HepG2 (cell line): ENCODE results near the gene TUT7. TPM values are rescaled to one million over a fixed set of nuclear protein-coding genes. Genes with fewer than 3 reads are reported as not detected.

Source experiments
- ATF1 ChIP-seq: IDR thresholded peaks from 2 replicates; pipeline ENCODE4 v1.6.1; 2016; ENCODE audit warnings: mild to moderate bottlenecking, control low read depth
- BCL6 ChIP-seq: IDR thresholded peaks from 2 replicates; pipeline ENCODE4 v1.6.1; 2016; ENCODE audit warnings: missing genetic modification reagents, missing compliant biosample characterization
- CBX2 ChIP-seq, 2 experiments: fragments of 200-600 bp in 1 of 2; sonication (generic); formaldehyde crosslinking in 1 of 2; IDR thresholded peaks; 2 replicates each; pipeline versions ENCODE4 v1.7.0 to v1.8.1; 2018 to 2022; ENCODE audit warnings: low read depth in 2 of 2, low read length in 1 of 2, mild to moderate bottlenecking in 1 of 2, missing genetic modification reagents in 1 of 2
- CENPT ChIP-seq: sonication (generic); formaldehyde crosslinking; IDR thresholded peaks from 2 replicates; pipeline ENCODE4 v1.8.0; 2022; ENCODE audit warnings: low read depth, mild to moderate bottlenecking, moderate library complexity, missing genetic modification reagents
- FOXC1 ChIP-seq: sonication (generic); formaldehyde crosslinking; IDR thresholded peaks from 2 replicates; pipeline ENCODE4 v1.8.0; 2022; ENCODE audit warnings: mild to moderate bottlenecking, missing genetic modification reagents, borderline replicate concordance
- GFI1 ChIP-seq: sonication (generic); formaldehyde crosslinking; IDR thresholded peaks from 2 replicates; pipeline ENCODE4 v1.5.0; 2020; ENCODE audit warnings: missing genetic modification reagents, mild to moderate bottlenecking, borderline replicate concordance
- JUN ChIP-seq: sonication (generic); formaldehyde crosslinking; IDR thresholded peaks from 2 replicates; pipeline ENCODE4 v1.4.0; 2020; ENCODE audit warnings: mild to moderate bottlenecking, missing genetic modification reagents
- KDM1A ChIP-seq: IDR thresholded peaks from 2 replicates; pipeline ENCODE4 v1.6.1; 2016; ENCODE audit warnings: missing compliant biosample characterization
- MEIS2 ChIP-seq: sonication (generic); formaldehyde crosslinking; IDR thresholded peaks from 2 replicates; pipeline ENCODE4 v1.9.0; 2021; ENCODE audit warnings: mild to moderate bottlenecking, missing genetic modification reagents
- MXD4 ChIP-seq: IDR thresholded peaks from 2 replicates; pipeline ENCODE4 v1.6.1; 2016; ENCODE audit warnings: mild to moderate bottlenecking, missing biosample characterization, missing genetic modification reagents
- NBN ChIP-seq: fragments of 450-650 bp; conservative IDR thresholded peaks from 2 replicates; pipeline ENCODE4 v1.6.1; 2017
- STAT5B ChIP-seq: sonication (generic); formaldehyde crosslinking; IDR thresholded peaks from 2 replicates; pipeline ENCODE4 v1.4.0; 2020; ENCODE audit warnings: missing genetic modification reagents
- TOPORS ChIP-seq: sonication (generic); formaldehyde crosslinking; IDR thresholded peaks from 2 replicates; pipeline ENCODE4 v1.8.0; 2023; ENCODE audit warnings: mild to moderate bottlenecking, missing genetic modification reagents
- U2AF2 ChIP-seq: fragments of 200-400 bp; formaldehyde crosslinking; IDR thresholded peaks from 2 replicates; pipeline ENCODE4 v1.6.1; 2017; ENCODE audit warnings: low read depth, mild to moderate bottlenecking, low read length
- ZBTB7B ChIP-seq: sonication (generic); formaldehyde crosslinking; IDR thresholded peaks from 2 replicates; pipeline ENCODE4 v1.4.0; 2020; ENCODE audit warnings: missing genetic modification reagents
- ZNF20 ChIP-seq: sonication (generic); formaldehyde crosslinking; IDR thresholded peaks from 2 replicates; pipeline ENCODE4 v1.4.0; 2020; ENCODE audit warnings: mild to moderate bottlenecking, moderate library complexity, missing genetic modification reagents
- ZNF430 ChIP-seq: sonication (generic); formaldehyde crosslinking; IDR thresholded peaks from 2 replicates; pipeline ENCODE4 v1.9.0; 2021; ENCODE audit warnings: mild to moderate bottlenecking, missing genetic modification reagents
- ZNF556 ChIP-seq: sonication (generic); formaldehyde crosslinking; IDR thresholded peaks from 2 replicates; pipeline ENCODE4 v1.4.0; 2020; ENCODE audit warnings: mild to moderate bottlenecking, missing genetic modification reagents, borderline replicate concordance
- ZSCAN22 ChIP-seq: sonication (generic); formaldehyde crosslinking; IDR thresholded peaks from 2 replicates; pipeline ENCODE4 v1.4.0; 2020; ENCODE audit warnings: mild to moderate bottlenecking, missing genetic modification reagents
- ZSCAN9 ChIP-seq: IDR thresholded peaks from 2 replicates; pipeline ENCODE4 v1.6.1; 2016; ENCODE audit warnings: borderline replicate concordance
- polyA plus RNA-seq, 8 experiments: library from polyadenylated mRNA; depleted of rRNA in 3 of 8; stranded (reverse) in 7 of 8; unstranded in 1 of 8; fragments of >200 nt; fragmentation: Illumina TruSeq in 4 of 8; extraction: Trizol in 4 of 8; gene quantifications; 2 replicates each; pipeline versions ENCODE4 v1.2.1 to v1.2.3, GENCODE V29; 2011 to 2016; ENCODE audit warnings: low read depth in 4 of 8, missing spikeins in 1 of 8, mixed read lengths in 1 of 8; ENCODE audit not compliant: insufficient read depth in 1 of 8
- total RNA-seq, 5 experiments: library from RNA; depleted of rRNA; stranded (reverse); fragments of >200 nt; fragmentation: Illumina TruSeq; extraction: Trizol; gene quantifications; 2 replicates each; pipeline ENCODE4 v1.2.3, GENCODE V29; 2016; ENCODE audit warnings: low read depth in 1 of 5
- TF ChIP-seq, protein P1 (sequence below): fragments of 450-650 bp; IDR thresholded peaks from 2 replicates; pipeline ENCODE4 v1.6.1; 2017; ENCODE audit warnings: mild to moderate bottlenecking
- TF ChIP-seq, protein P2 (sequence below): sonication (generic); formaldehyde crosslinking; IDR thresholded peaks from 2 replicates; pipeline ENCODE4 v1.5.0; 2020; ENCODE audit warnings: missing genetic modification reagents
- TF ChIP-seq, protein P3 (sequence below): sonication (generic); formaldehyde crosslinking; IDR thresholded peaks from 2 replicates; pipeline ENCODE4 v1.4.0; 2020; ENCODE audit warnings: missing genetic modification reagents
- TF ChIP-seq, protein P4 (sequence below): sonication (generic); formaldehyde crosslinking; IDR thresholded peaks from 2 replicates; pipeline ENCODE4 v1.4.0; 2020; ENCODE audit warnings: missing genetic modification reagents, borderline replicate concordance
- TF ChIP-seq, protein P5 (sequence below): sonication (generic); formaldehyde crosslinking; IDR thresholded peaks from 2 replicates; pipeline ENCODE4 v1.9.0; 2021; ENCODE audit warnings: missing genetic modification reagents, mild to moderate bottlenecking, borderline replicate concordance

The TUT7 gene
- total and polyA plus RNA-seq, 2 of the 13 experiments (the other 11 are each of a cell fraction or from before 2014, with no cell fraction given) = 12.0 to 19.4 TPM

DNA sequence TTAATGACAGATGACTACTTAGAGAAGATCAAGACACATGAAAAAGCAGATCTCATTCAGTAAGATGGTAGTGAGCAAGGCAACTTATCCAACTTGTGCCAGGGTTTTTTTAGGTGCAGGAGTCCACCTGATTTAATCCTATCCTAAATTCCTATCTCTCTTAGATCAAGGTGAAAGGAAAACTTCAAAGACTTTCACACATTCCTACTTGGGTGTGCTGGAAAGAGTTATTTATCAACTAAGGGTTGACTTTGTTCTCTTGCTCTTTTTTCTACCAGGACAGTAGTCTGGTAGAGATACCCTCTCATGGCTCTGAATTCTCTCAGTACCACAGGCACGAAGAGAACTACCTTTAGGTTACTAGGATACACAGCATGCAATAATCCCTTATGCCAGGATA lies 18.2 kb downstream of the TUT7 start (continued):
- TF ChIP-seq, protein P1, sequence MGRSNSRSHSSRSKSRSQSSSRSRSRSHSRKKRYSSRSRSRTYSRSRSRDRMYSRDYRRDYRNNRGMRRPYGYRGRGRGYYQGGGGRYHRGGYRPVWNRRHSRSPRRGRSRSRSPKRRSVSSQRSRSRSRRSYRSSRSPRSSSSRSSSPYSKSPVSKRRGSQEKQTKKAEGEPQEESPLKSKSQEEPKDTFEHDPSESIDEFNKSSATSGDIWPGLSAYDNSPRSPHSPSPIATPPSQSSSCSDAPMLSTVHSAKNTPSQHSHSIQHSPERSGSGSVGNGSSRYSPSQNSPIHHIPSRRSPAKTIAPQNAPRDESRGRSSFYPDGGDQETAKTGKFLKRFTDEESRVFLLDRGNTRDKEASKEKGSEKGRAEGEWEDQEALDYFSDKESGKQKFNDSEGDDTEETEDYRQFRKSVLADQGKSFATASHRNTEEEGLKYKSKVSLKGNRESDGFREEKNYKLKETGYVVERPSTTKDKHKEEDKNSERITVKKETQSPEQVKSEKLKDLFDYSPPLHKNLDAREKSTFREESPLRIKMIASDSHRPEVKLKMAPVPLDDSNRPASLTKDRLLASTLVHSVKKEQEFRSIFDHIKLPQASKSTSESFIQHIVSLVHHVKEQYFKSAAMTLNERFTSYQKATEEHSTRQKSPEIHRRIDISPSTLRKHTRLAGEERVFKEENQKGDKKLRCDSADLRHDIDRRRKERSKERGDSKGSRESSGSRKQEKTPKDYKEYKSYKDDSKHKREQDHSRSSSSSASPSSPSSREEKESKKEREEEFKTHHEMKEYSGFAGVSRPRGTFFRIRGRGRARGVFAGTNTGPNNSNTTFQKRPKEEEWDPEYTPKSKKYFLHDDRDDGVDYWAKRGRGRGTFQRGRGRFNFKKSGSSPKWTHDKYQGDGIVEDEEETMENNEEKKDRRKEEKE = no peak
- TF ChIP-seq MXD4 (CRISPR knock-in tag) = no peak
- no peak for TF ChIP-seq JUN (CRISPR knock-in tag)
- no peak for TF ChIP-seq TOPORS
- TF ChIP-seq ZNF20 = no peak
- TF ChIP-seq, protein P2, sequence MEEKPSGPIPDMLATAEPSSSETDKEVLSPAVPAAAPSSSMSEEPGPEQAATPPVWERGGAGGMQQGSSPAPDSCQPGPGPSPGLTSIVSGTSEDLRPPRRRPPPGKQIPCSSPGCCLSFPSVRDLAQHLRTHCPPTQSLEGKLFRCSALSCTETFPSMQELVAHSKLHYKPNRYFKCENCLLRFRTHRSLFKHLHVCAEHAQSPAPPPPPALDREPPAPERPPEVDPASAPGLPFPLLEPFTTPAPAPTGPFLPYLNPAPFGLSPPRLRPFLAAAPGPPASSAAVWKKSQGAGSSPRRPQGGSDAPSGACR = no peak
- TF ChIP-seq, protein P3, sequence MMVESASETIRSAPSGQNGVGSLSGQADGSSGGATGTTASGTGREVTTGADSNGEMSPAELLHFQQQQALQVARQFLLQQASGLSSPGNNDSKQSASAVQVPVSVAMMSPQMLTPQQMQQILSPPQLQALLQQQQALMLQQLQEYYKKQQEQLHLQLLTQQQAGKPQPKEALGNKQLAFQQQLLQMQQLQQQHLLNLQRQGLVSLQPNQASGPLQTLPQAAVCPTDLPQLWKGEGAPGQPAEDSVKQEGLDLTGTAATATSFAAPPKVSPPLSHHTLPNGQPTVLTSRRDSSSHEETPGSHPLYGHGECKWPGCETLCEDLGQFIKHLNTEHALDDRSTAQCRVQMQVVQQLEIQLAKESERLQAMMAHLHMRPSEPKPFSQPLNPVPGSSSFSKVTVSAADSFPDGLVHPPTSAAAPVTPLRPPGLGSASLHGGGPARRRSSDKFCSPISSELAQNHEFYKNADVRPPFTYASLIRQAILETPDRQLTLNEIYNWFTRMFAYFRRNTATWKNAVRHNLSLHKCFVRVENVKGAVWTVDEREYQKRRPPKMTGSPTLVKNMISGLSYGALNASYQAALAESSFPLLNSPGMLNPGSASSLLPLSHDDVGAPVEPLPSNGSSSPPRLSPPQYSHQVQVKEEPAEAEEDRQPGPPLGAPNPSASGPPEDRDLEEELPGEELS = peak; percentile 77
- no peak for TF ChIP-seq MEIS2 (CRISPR knock-in tag)
- TF ChIP-seq, protein P4, sequence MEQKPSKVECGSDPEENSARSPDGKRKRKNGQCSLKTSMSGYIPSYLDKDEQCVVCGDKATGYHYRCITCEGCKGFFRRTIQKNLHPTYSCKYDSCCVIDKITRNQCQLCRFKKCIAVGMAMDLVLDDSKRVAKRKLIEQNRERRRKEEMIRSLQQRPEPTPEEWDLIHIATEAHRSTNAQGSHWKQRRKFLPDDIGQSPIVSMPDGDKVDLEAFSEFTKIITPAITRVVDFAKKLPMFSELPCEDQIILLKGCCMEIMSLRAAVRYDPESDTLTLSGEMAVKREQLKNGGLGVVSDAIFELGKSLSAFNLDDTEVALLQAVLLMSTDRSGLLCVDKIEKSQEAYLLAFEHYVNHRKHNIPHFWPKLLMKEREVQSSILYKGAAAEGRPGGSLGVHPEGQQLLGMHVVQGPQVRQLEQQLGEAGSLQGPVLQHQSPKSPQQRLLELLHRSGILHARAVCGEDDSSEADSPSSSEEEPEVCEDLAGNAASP (CRISPR knock-in tag) = peak; percentile 57; the same call in 1 of the 2 replicates
- TF ChIP-seq GFI1 (CRISPR knock-in tag) = peak; percentile 78
- peak; percentile 80 for TF ChIP-seq BCL6
- no peak for TF ChIP-seq CENPT
- no peak for TF ChIP-seq ZSCAN22
- TF ChIP-seq ZBTB7B (CRISPR knock-in tag) = 0 out of 2 replicates have a peak, but pooled peaks have one; percentile 29
- TF ChIP-seq ZNF556 (CRISPR knock-in tag) = no peak
- TF ChIP-seq FOXC1 (CRISPR knock-in tag) = no peak
- TF ChIP-seq U2AF2 = no peak
- TF ChIP-seq NBN = no peak
- no peak for TF ChIP-seq STAT5B (CRISPR knock-in tag)
- TF ChIP-seq ATF1 (CRISPR knock-in tag) = no peak; the same call in 1 of the 2 replicates
- TF ChIP-seq KDM1A (CRISPR knock-in tag) = 0 out of 2 replicates have a peak, but pooled peaks have one; percentile 33
- TF ChIP-seq, protein P5, sequence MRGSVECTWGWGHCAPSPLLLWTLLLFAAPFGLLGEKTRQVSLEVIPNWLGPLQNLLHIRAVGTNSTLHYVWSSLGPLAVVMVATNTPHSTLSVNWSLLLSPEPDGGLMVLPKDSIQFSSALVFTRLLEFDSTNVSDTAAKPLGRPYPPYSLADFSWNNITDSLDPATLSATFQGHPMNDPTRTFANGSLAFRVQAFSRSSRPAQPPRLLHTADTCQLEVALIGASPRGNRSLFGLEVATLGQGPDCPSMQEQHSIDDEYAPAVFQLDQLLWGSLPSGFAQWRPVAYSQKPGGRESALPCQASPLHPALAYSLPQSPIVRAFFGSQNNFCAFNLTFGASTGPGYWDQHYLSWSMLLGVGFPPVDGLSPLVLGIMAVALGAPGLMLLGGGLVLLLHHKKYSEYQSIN (CRISPR knock-in tag) = no peak
- TF ChIP-seq CBX2 (IDR thresholded peaks at IDR 0.05; ENCODE audit: low read depth, low read length) = no peak
- TF ChIP-seq CBX2 (CRISPR knock-in tag; IDR thresholded peaks at IDR 0.05; ENCODE audit: low read depth) = no peak
- peak; percentile 81; the same call in 1 of the 2 replicates for TF ChIP-seq ZSCAN9 (CRISPR knock-in tag)
- no peak for TF ChIP-seq ZNF430
